ENCODE data around the gene DCDC1.
"Not testable (repeated sequence)": the region's sequence is repeated elsewhere in the genome, so short reads cannot be mapped to it uniquely, and the experiment has no call there.

Gene DCDC1

GRCh38 chr11:31327417-31327816, 42.1 kb downstream of the DCDC1 start:
- no peak for DNase-seq (ENCODE audit: insufficient read length, low spot score)
- FAIRE-seq: no peak

- no peak for DNase-seq (ENCODE audit: insufficient read length, low spot score)
- FAIRE-seq: no peak
Measured at GRCh38 chr11:31326470-31327148, 42.9 kb downstream of the DCDC1 start.

- DNase-seq (ENCODE audit: insufficient read length, low spot score): peak; percentile 3
- no peak for FAIRE-seq
Measured at GRCh38 chr11:31325160-31325559, 44.4 kb downstream of the DCDC1 start.

- DNase-seq (ENCODE audit: insufficient read length, low spot score) (no peak), FAIRE-seq (no peak)
Measured at GRCh38 chr11:31323145-31323544, 46.4 kb downstream of the DCDC1 start.

- DNase-seq (ENCODE audit: insufficient read length, low spot score); FAIRE-seq: not testable (repeated sequence)
Measured at GRCh38 chr11:31321494-31321893, 48.0 kb downstream of the DCDC1 start.

- FAIRE-seq (no peak), DNase-seq (ENCODE audit: insufficient read length, low spot score) (no peak)
Measured at GRCh38 chr11:31303644-31304180, 65.8 kb downstream of the DCDC1 start.

GRCh38 chr11:31301549-31302510, 67.7 kb downstream of the DCDC1 start:
- FAIRE-seq (no peak), DNase-seq (ENCODE audit: insufficient read length, low spot score) (no peak)

GRCh38 chr11:31295308-31295707, 74.2 kb downstream of the DCDC1 start:
- DNase-seq (ENCODE audit: insufficient read length, low spot score) (no peak), FAIRE-seq (no peak)

- DNase-seq (ENCODE audit: insufficient read length, low spot score); FAIRE-seq: not testable (repeated sequence)
Measured at GRCh38 chr11:31273527-31273926, 96.0 kb downstream of the DCDC1 start.

- no peak for FAIRE-seq
Measured at GRCh38 chr11:31267720-31268119, 101.8 kb downstream of the DCDC1 start.

GRCh38 chr11:31264834-31265233, 104.7 kb downstream of the DCDC1 start:
- DNase-seq (ENCODE audit: insufficient read length, low spot score) (no peak), FAIRE-seq (no peak)

More at GRCh38 chr11:31267720-31268119, 101.8 kb downstream of the DCDC1 start:
- no peak for DNase-seq (ENCODE audit: insufficient read length, low spot score)

GRCh38 chr11:31262761-31263160, 106.8 kb downstream of the DCDC1 start:
- DNase-seq (ENCODE audit: insufficient read length, low spot score) (no peak), FAIRE-seq (no peak)

- DNase-seq (ENCODE audit: insufficient read length, low spot score) (no peak), FAIRE-seq (no peak)
Measured at GRCh38 chr11:31259797-31260196, 109.7 kb downstream of the DCDC1 start.

GRCh38 chr11:31254415-31254814, 115.1 kb downstream of the DCDC1 start:
- no peak for DNase-seq (ENCODE audit: insufficient read length, low spot score)
- FAIRE-seq: no peak

- FAIRE-seq (no peak), DNase-seq (ENCODE audit: insufficient read length, low spot score) (no peak)
Measured at GRCh38 chr11:31248768-31249167, 120.8 kb downstream of the DCDC1 start.

- no peak for DNase-seq (ENCODE audit: insufficient read length, low spot score)
Measured at GRCh38 chr11:31247321-31247720, 122.2 kb downstream of the DCDC1 start.

GRCh38 chr11:31246451-31247165, 122.9 kb downstream of the DCDC1 start:
- no peak for FAIRE-seq
- DNase-seq (ENCODE audit: insufficient read length, low spot score): no peak

More at GRCh38 chr11:31247321-31247720, 122.2 kb downstream of the DCDC1 start:
- FAIRE-seq: no peak

- FAIRE-seq (no peak), DNase-seq (ENCODE audit: insufficient read length, low spot score) (no peak)
Measured at GRCh38 chr11:31243706-31244105, 125.8 kb downstream of the DCDC1 start.

- DNase-seq (ENCODE audit: insufficient read length, low spot score) (no peak), FAIRE-seq (no peak)
Measured at GRCh38 chr11:31240340-31240904, 129.1 kb downstream of the DCDC1 start.

Data from HTR-8/SVneo (cell line).